Astrocyte of the cerebellum (primary cell): ENCODE measurements around the gene WNT4.

Source experiments
- DNase-seq: peaks from one replicate; pipeline ENCODE4 v3.0.0-alpha.2; 2011; ENCODE audit warnings: low read depth
- H3K4me3 ChIP-seq: 2 replicates; pipeline ENCODE4 v1.5.1; 2011; ENCODE audit warnings: mild to moderate bottlenecking, low read depth, low read length, moderate library complexity
- CTCF ChIP-seq: IDR thresholded peaks from 2 replicates; pipeline ENCODE4 v1.5.1; 2012; ENCODE audit warnings: low read length, low read depth, moderate library complexity, mild to moderate bottlenecking; ENCODE audit errors: missing control alignments
- in situ Hi-C: cut with HindIII; loops from 2 replicates; pipeline ENCODE4 v1.10.0; 2017; ENCODE audit warnings: low sequenced_read_pairs

Gene WNT4

GRCh38 chr1:22164841-22165808 is 22.2 kb upstream of the WNT4 start:
- no peak for DNase-seq
- no peak for TF ChIP-seq CTCF
- H3K4me3 ChIP-seq, result no peak overlapping the region
- in situ Hi-C loops, result loop anchor here (5.0 kb wide), 1 partner anchor 37 kb away; no protein-coding TSS in a partner anchor

- no peak overlapping the region for H3K4me3 ChIP-seq
- TF ChIP-seq CTCF, result no peak
- DNase-seq, result no peak
- in situ Hi-C loops, result no loop called here
These were observed 20.7 kb upstream of the WNT4 start for GRCh38 chr1:22163564-22163963.

- no peak for TF ChIP-seq CTCF
- H3K4me3 ChIP-seq, result no peak overlapping the region
- in situ Hi-C loops, result no loop called here
- DNase-seq, result no peak
These were observed 20.2 kb upstream of the WNT4 start for GRCh38 chr1:22163137-22163536.

- H3K4me3 ChIP-seq, result no peak overlapping the region
- in situ Hi-C loops, result no loop called here
- no peak for DNase-seq
- no peak for TF ChIP-seq CTCF
These were observed 17.0 kb upstream of the WNT4 start for GRCh38 chr1:22159891-22160290.

GRCh38 chr1:22158654-22159053 is 15.8 kb upstream of the WNT4 start:
- in situ Hi-C loops, result no loop called here
- no peak overlapping the region for H3K4me3 ChIP-seq
- DNase-seq, result no peak
- no peak for TF ChIP-seq CTCF

- TF ChIP-seq CTCF, result no peak
- no peak for DNase-seq
- in situ Hi-C loops, result no loop called here
- H3K4me3 ChIP-seq, result no peak overlapping the region
These were observed 14.6 kb upstream of the WNT4 start for GRCh38 chr1:22157359-22157966.
